HepG2 (cell line): Measurements from ENCODE around the gene SERTAD1. TPM values are rescaled to one million over a fixed set of nuclear protein-coding genes. Genes with fewer than 3 reads are reported as not detected.

Experiments
- HOXA9 ChIP-seq: sonication (generic); formaldehyde crosslinking; IDR thresholded peaks from 2 replicates; pipeline ENCODE4 v1.8.1; 2022; ENCODE audit warnings: missing genetic modification reagents, mild to moderate bottlenecking, moderate library complexity, borderline replicate concordance
- IKZF4 ChIP-seq: sonication (generic); formaldehyde crosslinking; IDR thresholded peaks from 2 replicates; pipeline ENCODE4 v1.5.1; 2020; ENCODE audit warnings: borderline replicate concordance, mild to moderate bottlenecking, low read depth, missing genetic modification reagents; ENCODE audit errors: not compliant biosample characterization
- NFE2L2 ChIP-seq: fragments of 150-350 bp; IDR thresholded peaks from 2 replicates; pipeline ENCODE4 v1.6.1; 2014; ENCODE audit warnings: low read length
- NR1H2 ChIP-seq: sonication (generic); formaldehyde crosslinking; IDR thresholded peaks from 2 replicates; pipeline ENCODE4 v1.8.1; 2022; ENCODE audit warnings: low read depth, missing genetic modification reagents, borderline replicate concordance
- PHF20 ChIP-seq: sonication (generic); formaldehyde crosslinking; IDR thresholded peaks from 2 replicates; pipeline ENCODE4 v1.5.0; 2020; ENCODE audit warnings: mild to moderate bottlenecking, missing genetic modification reagents
- RBM39 ChIP-seq: fragments of 200-400 bp; formaldehyde crosslinking; IDR thresholded peaks from one replicate; pipeline ENCODE4 v1.6.1; 2018; ENCODE audit warnings: antibody characterized with exemption, mild to moderate bottlenecking, low read depth, low read length; ENCODE audit not compliant: poor library complexity, severe bottlenecking
- RFX5 ChIP-seq: IDR thresholded peaks from 2 replicates; pipeline ENCODE4 v1.6.1; 2011; ENCODE audit warnings: low read depth, low read length, improper control_type of control experiment
- SIN3A ChIP-seq: IDR thresholded peaks from 2 replicates; pipeline ENCODE4 v1.6.1; 2011; ENCODE audit warnings: low read depth, mild to moderate bottlenecking, control low read depth, low read length, borderline replicate concordance
- SPEN ChIP-seq: sonication (generic); formaldehyde crosslinking; IDR thresholded peaks from 2 replicates; pipeline ENCODE4 v1.5.1; 2020; ENCODE audit warnings: low read depth, mild to moderate bottlenecking, missing genetic modification reagents
- TBX3 ChIP-seq: fragments of 450-650 bp; IDR thresholded peaks from 2 replicates; pipeline ENCODE4 v1.6.1; 2017; ENCODE audit warnings: antibody characterized with exemption, mild to moderate bottlenecking, inconsistent platforms, borderline replicate concordance
- TCF7 ChIP-seq: sonication (generic); IDR thresholded peaks from 2 replicates; pipeline ENCODE4 v1.6.1; 2016; ENCODE audit warnings: antibody characterized with exemption, low read depth
- TCF7L2 ChIP-seq: IDR thresholded peaks from 2 replicates; pipeline ENCODE4 v1.6.1; 2011; ENCODE audit warnings: mild to moderate bottlenecking, low read depth, low read length, moderate library complexity
- ZBTB21 ChIP-seq: sonication (generic); formaldehyde crosslinking; IDR thresholded peaks from 2 replicates; pipeline ENCODE4 v1.4.0; 2020; ENCODE audit warnings: missing genetic modification reagents
- ZFP90 ChIP-seq: sonication (generic); formaldehyde crosslinking; IDR thresholded peaks from 2 replicates; pipeline ENCODE4 v1.8.0; 2022; ENCODE audit warnings: missing genetic modification reagents, mild to moderate bottlenecking, inconsistent platforms, borderline replicate concordance
- ZKSCAN5 ChIP-seq: sonication (generic); formaldehyde crosslinking; IDR thresholded peaks from 2 replicates; pipeline ENCODE4 v1.5.1; 2020; ENCODE audit warnings: mild to moderate bottlenecking, missing genetic modification reagents
- ZNF101 ChIP-seq: sonication (generic); formaldehyde crosslinking; IDR thresholded peaks from 2 replicates; pipeline ENCODE4 v1.4.0; 2020; ENCODE audit warnings: mild to moderate bottlenecking, low read depth, missing genetic modification reagents, borderline replicate concordance
- ZNF430 ChIP-seq: sonication (generic); formaldehyde crosslinking; IDR thresholded peaks from 2 replicates; pipeline ENCODE4 v1.9.0; 2021; ENCODE audit warnings: mild to moderate bottlenecking, missing genetic modification reagents
- ZNF432 ChIP-seq: sonication (generic); formaldehyde crosslinking; IDR thresholded peaks from 2 replicates; pipeline ENCODE4 v1.5.0; 2020; ENCODE audit warnings: missing genetic modification reagents, mild to moderate bottlenecking, borderline replicate concordance
- ZNF446 ChIP-seq: sonication (generic); formaldehyde crosslinking; IDR thresholded peaks from 2 replicates; pipeline ENCODE4 v1.5.0; 2020; ENCODE audit warnings: mild to moderate bottlenecking, missing genetic modification reagents
- ZNF496 ChIP-seq: sonication (generic); formaldehyde crosslinking; IDR thresholded peaks from 2 replicates; pipeline ENCODE4 v1.8.1; 2023; ENCODE audit warnings: mild to moderate bottlenecking, moderate library complexity, missing genetic modification reagents; ENCODE audit not compliant: insufficient replicate concordance
- ZNF549 ChIP-seq: sonication (generic); formaldehyde crosslinking; IDR thresholded peaks from 2 replicates; pipeline ENCODE4 v1.5.0; 2020; ENCODE audit warnings: missing genetic modification reagents
- ZNF713 ChIP-seq: sonication (generic); formaldehyde crosslinking; IDR thresholded peaks from 2 replicates; pipeline ENCODE4 v1.4.0; 2020; ENCODE audit warnings: mild to moderate bottlenecking, missing genetic modification reagents
- polyA plus RNA-seq, 8 experiments: library from polyadenylated mRNA; depleted of rRNA in 3 of 8; stranded (reverse) in 7 of 8; unstranded in 1 of 8; fragments of >200 nt; fragmentation: Illumina TruSeq in 4 of 8; extraction: Trizol in 4 of 8; gene quantifications; 2 replicates each; pipeline versions ENCODE4 v1.2.1 to v1.2.3, GENCODE V29; 2011 to 2016; ENCODE audit warnings: low read depth in 4 of 8, missing spikeins in 1 of 8, mixed read lengths in 1 of 8; ENCODE audit not compliant: insufficient read depth in 1 of 8
- total RNA-seq, 5 experiments: library from RNA; depleted of rRNA; stranded (reverse); fragments of >200 nt; fragmentation: Illumina TruSeq; extraction: Trizol; gene quantifications; 2 replicates each; pipeline ENCODE4 v1.2.3, GENCODE V29; 2016; ENCODE audit warnings: low read depth in 1 of 5
- TF ChIP-seq, protein P1 (sequence below): sonication (generic); formaldehyde crosslinking; IDR thresholded peaks from 2 replicates; pipeline ENCODE4 v1.9.0; 2021; ENCODE audit warnings: missing genetic modification reagents, mild to moderate bottlenecking, borderline replicate concordance
- TF ChIP-seq, protein P2 (sequence below): sonication (generic); formaldehyde crosslinking; IDR thresholded peaks from 2 replicates; pipeline ENCODE4 v1.4.0; 2020; ENCODE audit warnings: missing genetic modification reagents
- TF ChIP-seq, protein P3 (sequence below): IDR thresholded peaks from 2 replicates; pipeline ENCODE4 v1.6.1; 2016; ENCODE audit warnings: control low read depth

The SERTAD1 gene
- total and polyA plus RNA-seq, 2 of the 13 experiments (the other 11 are each of a cell fraction or from before 2014, with no cell fraction given), result 4.3 to 4.5 TPM

DNA sequence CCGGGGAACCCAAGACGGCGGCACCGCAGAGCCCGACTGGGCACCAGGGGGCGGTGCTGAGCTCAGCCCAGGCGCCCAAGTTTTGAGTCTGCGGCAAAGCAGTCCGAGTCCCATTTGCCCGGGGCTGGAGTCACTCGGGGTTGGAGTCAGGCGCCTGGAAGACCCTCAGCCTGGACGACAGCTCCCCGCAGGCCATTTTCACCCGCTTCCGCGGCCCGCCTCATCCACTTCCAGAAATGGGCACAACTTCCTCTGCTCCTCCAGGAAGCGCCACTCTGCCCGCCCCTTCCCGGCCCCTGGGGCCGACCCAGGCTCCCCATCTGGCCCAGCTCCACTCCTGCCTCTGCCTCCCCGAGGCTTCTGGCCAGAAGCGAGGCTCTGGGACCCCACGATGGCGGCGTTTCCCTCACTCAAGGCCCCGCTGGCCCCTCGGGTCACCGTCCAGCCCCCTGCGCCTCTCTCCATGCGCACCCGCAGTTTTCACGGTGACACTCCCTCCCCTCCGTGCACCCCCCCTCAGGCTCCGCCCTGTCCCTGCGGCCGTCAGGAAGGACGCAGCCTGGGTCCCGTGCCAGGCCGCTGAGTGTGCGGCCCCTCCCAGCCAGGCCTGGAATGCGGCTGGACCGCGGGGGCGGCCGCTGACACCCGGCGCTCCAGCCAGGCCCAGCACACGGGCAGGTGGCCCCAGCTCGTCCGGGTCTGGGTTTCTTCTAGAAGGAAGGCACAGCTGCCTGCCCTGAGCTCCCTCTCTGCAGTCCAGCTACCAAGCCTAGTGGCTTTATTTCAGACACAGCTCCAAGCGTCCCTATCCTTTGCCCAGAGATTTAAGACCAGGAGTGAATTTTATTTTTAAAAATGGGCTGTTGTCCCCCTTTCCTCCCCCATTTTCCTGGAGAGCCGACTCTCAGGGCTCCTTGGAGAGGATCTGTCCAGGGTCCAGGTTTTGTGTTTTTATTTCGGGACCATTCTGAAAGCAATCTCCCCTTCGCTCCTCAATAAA, 4.7 kb downstream of the SERTAD1 start (continued):
- TF ChIP-seq, protein P1, sequence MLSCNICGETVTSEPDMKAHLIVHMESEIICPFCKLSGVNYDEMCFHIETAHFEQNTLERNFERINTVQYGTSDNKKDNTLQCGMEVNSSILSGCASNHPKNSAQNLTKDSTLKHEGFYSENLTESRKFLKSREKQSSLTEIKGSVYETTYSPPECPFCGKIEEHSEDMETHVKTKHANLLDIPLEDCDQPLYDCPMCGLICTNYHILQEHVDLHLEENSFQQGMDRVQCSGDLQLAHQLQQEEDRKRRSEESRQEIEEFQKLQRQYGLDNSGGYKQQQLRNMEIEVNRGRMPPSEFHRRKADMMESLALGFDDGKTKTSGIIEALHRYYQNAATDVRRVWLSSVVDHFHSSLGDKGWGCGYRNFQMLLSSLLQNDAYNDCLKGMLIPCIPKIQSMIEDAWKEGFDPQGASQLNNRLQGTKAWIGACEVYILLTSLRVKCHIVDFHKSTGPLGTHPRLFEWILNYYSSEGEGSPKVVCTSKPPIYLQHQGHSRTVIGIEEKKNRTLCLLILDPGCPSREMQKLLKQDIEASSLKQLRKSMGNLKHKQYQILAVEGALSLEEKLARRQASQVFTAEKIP, result no peak
- TF ChIP-seq TCF7L2, result no peak
- TF ChIP-seq ZNF446, result 0 out of 2 replicates have a peak, but pooled peaks have one; percentile 52
- TF ChIP-seq ZNF101 (CRISPR knock-in tag), result no peak
- TF ChIP-seq ZNF713 (CRISPR knock-in tag), result no peak
- TF ChIP-seq NFE2L2, result no peak
- TF ChIP-seq PHF20 (CRISPR knock-in tag), result peak; percentile 72
- no peak; the same call in none of the 2 replicates for TF ChIP-seq ZFP90 (CRISPR knock-in tag)
- 0 out of 2 replicates have a peak, but pooled peaks have one; percentile 27 for TF ChIP-seq SIN3A
- no peak for TF ChIP-seq ZNF496 (CRISPR knock-in tag)
- no peak for TF ChIP-seq TCF7
- TF ChIP-seq NR1H2 (CRISPR knock-in tag), result no peak
- no peak for TF ChIP-seq ZNF549 (CRISPR knock-in tag)
- TF ChIP-seq ZNF432 (CRISPR knock-in tag), result no peak
- no peak for TF ChIP-seq ZBTB21 (CRISPR knock-in tag)
- TF ChIP-seq IKZF4 (CRISPR knock-in tag), result peak; percentile 92
- TF ChIP-seq HOXA9, result no peak
- TF ChIP-seq, protein P2, sequence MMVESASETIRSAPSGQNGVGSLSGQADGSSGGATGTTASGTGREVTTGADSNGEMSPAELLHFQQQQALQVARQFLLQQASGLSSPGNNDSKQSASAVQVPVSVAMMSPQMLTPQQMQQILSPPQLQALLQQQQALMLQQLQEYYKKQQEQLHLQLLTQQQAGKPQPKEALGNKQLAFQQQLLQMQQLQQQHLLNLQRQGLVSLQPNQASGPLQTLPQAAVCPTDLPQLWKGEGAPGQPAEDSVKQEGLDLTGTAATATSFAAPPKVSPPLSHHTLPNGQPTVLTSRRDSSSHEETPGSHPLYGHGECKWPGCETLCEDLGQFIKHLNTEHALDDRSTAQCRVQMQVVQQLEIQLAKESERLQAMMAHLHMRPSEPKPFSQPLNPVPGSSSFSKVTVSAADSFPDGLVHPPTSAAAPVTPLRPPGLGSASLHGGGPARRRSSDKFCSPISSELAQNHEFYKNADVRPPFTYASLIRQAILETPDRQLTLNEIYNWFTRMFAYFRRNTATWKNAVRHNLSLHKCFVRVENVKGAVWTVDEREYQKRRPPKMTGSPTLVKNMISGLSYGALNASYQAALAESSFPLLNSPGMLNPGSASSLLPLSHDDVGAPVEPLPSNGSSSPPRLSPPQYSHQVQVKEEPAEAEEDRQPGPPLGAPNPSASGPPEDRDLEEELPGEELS (CRISPR knock-in tag), result peak; percentile 53; the same call in 1 of the 2 replicates
- TF ChIP-seq SPEN (CRISPR knock-in tag), result peak; percentile 84
- TF ChIP-seq RFX5, result no peak
- TF ChIP-seq ZKSCAN5 (CRISPR knock-in tag), result no peak
- peak; percentile 89 for TF ChIP-seq ZNF430
- peak; percentile 46; the same call in 1 of the 2 replicates for TF ChIP-seq TBX3
- TF ChIP-seq RBM39, result peak; percentile 23
- TF ChIP-seq, protein P3, sequence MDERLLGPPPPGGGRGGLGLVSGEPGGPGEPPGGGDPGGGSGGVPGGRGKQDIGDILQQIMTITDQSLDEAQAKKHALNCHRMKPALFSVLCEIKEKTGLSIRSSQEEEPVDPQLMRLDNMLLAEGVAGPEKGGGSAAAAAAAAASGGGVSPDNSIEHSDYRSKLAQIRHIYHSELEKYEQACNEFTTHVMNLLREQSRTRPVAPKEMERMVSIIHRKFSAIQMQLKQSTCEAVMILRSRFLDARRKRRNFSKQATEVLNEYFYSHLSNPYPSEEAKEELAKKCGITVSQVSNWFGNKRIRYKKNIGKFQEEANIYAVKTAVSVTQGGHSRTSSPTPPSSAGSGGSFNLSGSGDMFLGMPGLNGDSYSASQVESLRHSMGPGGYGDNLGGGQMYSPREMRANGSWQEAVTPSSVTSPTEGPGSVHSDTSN, result no peak
